Stimulated activated CD8-positive, alpha-beta memory T cell treated with anti-CD3 and anti-CD28 coated beads, Interleukin-12 subunit alpha, Interleukin-12 subunit beta, amount 100 ng/mL, for 4 hours (primary cell): ENCODE measurements around the gene GSE1.
"Not testable (repeated sequence)": the region's sequence is repeated elsewhere in the genome, so short reads cannot be mapped to it uniquely, and the experiment has no call there.

Source experiments
- DNase-seq: peaks from one replicate; pipeline ENCODE4 v3.0.0-alpha.2; 2020; ENCODE audit warnings: low read depth

Gene GSE1

DNA sequence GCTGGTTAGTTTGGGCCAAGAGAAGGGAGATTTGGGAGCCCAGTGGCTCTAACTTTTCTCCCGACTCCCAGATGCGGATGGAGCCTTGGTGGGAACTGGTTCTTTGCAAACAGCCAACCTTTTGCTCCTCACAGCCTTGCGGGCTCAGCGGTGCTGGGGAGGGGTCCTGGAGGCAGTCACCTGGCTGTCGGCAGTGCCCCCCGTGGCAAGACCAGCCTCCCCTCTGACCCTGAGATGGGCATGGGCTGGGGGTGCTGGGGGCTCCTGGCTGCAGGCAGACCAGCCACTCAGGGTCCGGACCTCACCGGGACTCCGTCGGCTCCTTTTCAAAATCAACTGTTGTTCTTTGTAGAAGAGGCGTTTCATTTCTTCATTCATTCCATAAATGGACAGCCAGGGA, 21.7 kb upstream of the GSE1 start:
- DNase-seq = no peak

DNA sequence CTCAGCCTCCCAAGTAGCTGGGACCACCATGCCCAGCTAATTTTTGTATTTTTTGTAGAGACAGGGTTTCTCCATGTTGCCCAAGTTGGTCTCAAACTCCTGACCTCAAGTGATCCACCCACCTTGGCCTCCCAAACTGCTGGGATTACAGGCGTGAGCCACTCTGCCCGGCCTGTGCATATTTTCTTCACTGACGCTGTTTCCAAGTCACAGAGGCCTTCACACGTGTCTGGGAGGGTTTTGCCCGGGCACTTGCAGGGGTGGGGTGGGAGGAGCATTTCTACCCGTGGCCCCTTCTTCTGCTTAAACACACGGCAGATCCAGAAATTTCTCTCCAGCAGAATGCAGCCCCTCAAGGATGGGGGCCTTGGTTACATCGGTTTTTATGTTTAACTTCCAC, 20.8 kb upstream of the GSE1 start:
- DNase-seq = not testable (repeated sequence)

DNA sequence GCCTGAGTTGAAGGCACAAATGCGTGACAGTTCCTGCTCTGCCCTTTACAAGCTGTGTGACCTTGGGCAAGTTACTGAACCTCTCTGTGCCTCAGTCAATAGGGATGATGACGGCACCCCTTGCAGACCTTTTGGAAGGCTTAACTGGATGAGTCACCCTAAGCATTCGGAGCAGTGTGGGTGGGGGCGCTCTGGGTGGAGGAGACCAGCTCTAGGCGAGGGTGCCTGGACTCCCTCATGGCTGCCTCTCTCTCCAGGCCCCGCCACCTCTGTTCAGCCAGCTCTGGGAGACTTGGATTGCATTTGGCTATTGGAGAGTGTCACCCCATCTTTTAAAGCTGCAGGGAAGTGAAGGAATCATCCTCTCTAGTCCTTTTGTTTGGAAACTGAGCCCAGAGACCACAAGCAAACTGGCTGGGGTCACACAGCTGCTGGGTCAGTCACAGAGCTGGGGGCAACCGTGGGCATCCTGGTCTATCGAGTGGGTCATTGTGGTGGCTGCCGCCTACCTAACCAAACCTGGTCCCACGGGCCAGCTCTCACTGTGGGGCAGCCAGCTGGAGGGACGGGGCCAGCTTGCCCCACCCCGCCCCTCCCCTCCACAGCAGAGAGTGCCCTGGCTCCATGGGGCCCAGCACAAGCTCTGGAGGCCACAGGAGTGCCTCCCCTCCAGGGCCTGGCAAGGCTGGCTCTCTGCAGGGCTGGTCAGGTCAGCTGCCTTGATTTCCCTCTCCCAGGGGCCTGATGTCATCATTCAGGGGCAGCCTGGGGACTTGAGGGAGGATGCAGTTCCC, 20.2 kb upstream of the GSE1 start:
- no peak for DNase-seq

DNA sequence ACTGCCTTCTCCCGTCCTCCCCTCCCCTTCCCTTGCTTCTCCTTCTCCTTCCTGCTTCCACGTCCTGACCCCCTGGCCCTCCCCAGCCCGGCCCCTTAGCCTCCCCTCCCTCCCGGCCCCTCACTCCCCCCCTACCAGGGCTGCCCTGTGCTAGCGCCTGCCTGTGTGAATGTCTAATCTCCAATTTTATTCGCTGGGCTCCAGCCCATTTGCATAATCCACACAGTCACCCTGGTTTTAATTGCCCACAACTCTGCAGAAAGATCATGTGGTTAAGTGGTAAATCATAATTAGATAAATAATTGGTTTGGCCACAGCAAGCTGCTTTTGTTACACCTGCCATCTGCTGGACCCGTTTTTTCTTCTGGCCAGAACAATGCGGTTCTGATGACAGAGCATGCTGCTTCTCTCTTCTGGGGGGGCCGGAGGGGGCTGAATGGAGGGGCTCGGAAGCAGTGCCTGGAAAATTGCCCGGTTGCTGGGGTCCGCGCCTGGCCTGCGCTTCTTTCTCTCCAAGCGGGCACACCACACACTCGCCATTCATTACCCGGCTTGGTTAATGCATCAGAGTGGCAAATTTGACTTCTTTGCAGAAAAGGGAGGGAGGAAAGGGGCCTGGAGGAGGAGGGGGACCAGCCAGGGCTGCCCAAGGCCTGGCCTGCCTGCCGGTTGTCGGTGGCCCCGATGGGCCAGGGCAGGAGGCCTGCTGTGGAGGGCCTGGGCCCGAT, 19.5 kb upstream of the GSE1 start:
- no peak for DNase-seq

DNA sequence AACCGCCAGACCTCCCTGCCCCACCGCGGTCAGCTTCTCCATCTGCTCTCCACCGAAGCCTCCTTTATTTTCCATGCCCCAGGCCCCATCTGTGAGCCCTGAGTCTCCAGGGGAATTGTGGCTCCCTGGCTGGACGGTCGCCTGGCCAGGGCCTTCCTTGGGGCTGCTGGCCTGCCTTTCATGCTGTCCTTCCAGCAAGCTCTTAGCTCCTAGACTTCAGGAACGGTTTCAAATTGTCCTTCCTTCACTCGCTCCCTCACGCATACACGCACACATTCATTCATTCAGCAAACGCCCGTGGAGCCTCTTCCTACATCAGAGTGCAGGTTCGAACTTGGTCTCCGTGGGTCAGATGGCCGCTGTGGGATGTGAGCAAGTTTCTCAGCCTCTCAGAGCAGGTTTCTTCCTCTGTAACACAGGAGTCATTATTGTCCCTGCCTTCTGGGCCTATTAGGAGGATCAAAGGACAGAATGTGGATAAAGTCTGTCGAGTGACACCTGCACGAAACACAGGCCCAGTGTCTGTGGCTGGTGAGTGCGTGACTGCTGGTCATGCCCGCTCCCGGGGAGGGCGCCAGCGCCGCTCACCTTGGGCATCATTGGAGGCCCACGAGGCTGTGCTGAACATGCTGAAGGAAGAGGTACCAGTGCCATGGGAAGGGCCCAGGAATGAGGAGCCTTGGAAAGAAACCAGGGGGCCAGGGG, 18.7 kb upstream of the GSE1 start:
- no peak for DNase-seq

DNA sequence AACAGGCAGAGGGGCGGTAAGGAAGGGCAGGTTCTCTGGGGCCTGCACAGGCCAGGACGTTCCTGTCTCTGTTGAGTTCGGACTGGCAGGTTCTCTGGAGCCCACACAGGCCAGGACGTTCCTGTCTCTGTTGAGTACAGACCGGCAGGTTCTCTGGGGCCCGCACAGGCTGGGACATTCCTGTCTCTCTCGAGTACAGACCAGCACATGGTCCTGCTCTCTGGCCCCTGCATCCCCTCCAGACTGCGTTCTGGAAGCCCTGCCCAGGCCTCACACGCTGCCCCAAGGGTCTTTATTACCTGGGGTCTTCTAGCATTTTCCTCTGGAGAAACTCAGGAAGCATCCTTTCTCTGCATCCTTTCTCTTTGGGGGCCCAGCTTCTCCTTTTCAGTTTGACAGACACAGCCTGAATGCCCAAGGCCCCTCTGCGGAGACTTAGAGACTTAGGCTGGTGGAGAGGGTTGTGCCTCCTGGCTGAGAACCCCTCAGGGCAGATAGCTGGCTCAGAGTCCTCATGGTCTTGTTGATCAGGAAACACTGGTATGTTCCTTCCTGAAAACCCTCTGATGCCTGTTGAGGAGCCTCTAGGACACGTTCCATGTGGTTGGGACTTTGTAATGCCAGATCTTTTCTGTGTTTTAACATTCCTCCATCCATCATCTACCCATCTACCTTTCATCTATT, 18.0 kb upstream of the GSE1 start:
- no peak for DNase-seq

DNA sequence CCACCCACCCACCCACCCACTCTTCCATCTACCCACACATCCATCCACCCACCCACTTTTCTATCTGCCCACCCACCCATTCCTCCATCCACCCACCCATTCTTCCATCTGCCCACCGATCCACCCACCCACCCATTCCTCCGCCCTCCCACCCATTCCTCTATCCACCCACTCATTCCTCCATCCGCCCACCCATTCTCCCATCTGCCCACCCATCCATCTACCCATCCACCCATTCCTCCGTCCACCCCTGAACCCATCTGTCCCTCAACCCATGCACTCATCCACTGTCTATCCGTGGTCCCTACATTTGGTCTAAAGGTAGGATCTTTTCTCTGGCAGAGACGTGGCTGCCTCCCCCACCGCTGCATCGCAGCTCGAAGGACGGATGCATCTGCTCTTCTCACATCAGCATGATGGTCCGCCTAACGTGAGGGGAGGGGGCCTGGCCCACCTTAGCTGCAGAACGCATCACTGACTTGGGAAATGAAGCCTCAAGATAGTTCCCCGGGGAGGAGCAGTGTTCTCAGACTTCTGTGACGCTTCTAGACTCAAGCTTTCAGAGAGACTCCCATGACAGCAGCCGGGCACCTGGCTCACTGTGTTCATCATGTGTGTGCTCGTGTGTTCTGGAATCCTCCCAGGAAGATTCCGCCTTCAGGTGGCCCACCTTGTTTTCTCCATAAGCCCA, 17.2 kb upstream of the GSE1 start:
- DNase-seq = no peak

DNA sequence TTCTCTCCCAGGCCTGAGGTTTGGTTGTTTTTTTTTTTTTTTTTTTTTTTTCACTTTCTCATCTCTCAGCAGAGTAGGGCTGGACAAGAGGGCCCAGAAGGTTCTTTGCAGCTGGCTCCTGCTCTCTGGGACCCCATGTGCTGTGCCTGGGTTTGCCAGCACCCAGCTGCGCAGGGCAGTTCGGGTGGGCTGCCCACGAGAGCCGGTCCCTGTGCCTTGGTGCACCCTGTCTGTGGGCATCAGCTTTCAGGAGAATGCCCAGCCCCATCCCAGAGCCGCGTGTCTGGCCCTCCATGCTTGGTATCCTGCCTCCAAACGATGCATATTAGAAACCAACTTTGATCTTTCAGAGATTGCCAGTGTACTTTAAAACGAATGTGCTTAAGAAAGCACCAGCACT, 15.0 kb upstream of the GSE1 start:
- DNase-seq = no peak

DNA sequence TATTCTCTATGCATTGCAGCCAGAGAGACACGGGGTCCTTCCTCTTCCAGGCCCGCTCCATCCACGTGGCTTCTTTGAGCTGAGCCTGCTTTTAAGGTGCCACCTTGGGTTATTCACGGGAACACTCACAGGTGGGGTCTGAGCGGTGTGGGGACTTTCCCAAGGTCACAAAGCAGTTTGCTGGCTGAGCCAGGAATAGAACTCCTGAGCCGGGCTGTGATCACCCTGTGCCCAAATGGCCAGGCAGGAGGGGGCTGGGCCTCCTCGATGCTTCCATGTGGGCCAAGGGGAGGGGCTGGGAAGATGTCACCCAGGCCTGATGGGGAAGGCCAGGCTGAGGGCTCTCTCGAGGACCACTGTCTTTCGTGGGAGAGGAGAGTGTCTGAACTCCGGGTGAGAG, 13.0 kb upstream of the GSE1 start:
- no peak for DNase-seq

DNA sequence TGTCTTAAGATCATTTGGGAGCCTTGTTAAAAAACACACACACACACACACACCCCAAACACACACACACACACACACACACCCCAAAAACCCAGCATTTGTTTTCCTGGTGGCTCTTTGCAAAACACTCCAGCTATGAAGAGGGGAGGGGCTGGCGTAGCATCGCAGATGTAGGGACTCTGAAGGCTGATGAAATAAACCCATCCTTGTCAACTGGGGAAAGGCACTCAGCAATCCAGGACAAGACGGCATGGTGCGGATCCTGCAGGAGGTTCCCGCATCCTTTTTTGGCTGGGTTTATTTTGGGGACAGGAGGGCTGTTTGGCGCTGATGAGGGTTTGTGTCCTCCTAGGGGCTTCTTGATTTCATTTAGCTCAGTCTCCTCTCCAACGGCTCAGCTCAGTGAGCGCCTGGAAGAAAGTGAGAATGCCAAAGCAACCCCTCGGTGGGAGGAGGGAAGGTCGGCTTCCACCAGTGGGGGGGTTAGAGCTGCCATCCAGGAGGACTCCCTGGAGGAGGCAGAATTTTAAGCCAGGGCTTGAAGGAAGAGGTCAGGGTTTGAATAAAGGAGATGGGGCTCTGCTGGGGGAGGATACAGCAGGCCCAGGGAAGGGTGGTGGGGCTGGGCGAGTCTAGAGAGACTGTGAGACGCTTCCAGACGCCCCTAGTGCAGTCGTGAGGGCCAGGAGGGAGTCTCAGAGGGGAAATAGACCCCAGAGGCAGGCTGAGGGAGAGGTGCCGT, 12.4 kb upstream of the GSE1 start:
- DNase-seq = no peak

DNA sequence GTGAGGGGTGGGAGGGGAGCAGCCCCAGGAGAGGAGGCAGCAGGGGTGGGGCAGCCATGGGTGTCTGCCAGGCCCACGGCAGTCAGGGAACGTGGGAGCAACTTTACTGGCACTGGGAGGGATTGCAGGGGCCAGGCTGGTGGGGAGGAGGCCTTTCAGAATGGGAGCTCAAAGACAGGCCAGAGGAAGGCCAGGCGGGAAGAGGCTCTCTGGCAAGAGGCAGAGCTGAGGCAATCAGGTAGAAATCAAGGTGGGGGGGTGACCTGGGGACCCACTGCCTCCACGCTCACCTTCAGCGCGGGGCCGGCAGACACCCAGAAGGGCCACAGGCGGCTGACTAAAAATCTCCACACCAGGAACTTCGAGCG, 11.9 kb upstream of the GSE1 start:
- DNase-seq = no peak

DNA sequence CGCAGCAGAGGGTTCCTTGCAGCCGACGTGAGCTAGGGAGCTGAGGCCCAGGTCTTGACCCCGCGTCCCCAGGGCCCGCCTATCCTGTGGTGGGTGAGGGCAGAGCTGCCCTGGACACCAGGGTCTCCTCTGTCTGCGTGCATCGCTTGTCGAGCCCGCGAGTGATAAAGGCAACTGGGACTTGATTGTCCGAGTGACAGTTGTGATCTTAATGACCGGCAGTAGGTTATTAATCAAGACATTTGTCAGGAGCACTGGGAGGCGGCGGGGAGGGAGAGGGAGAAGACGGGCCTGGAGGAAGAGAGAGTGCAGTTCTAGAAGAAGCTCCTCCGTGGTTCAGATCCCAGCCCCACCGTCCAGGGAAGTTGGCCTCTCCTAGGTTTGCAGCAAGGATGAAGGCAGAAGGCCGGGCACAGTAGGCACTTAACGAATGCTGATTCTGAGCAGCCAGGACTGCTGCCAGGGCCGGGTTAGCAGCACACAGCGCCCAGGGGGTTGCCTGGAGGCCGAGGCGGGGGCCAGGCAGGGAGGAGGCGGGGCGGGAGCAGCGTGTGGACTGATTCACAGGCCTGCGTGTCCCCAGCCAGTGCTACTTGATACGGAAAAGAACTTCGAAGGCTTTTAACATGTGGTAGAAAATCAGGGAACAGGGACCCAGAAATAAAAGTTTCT, 11.3 kb upstream of the GSE1 start:
- no peak for DNase-seq

DNA sequence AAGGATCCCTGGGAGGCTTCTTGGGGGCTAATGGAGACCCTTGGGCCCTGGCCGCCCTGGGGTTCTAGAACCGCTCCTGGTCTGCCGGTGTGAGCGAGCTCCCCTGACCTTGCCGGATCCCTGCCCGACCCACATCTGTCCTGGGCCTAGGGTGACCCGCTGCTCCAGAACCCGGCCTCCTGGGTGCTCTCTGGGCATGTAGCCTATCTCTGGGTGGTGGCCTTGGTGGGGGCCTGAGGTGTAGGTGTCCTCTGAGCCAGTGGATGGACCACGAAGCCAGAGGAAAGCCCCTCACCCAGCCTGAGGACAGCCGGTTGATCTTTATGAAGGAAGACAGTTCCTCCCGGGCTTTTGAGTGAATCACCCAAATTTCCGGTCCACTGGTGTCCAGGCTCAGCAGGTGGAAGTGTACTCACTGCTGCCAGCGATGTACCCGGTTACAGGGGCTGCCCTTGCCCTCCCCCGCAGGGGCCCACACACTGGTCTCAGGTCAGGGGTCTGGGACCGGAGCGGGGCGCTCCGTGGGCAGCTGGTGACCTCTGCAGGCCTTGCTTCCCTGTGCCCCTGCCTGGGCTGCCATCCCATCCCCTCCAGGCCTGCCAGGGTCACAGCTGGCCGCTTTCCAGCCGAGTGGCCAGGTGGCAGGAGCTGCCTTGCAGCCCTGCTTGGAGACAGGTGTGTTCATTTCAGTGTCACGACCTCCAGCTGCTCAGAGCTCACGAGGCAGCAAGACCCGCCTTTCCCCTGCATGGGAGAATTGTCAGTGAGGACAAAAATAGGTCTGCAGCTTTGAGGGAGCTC, 10.5 kb upstream of the GSE1 start:
- DNase-seq = no peak

DNA sequence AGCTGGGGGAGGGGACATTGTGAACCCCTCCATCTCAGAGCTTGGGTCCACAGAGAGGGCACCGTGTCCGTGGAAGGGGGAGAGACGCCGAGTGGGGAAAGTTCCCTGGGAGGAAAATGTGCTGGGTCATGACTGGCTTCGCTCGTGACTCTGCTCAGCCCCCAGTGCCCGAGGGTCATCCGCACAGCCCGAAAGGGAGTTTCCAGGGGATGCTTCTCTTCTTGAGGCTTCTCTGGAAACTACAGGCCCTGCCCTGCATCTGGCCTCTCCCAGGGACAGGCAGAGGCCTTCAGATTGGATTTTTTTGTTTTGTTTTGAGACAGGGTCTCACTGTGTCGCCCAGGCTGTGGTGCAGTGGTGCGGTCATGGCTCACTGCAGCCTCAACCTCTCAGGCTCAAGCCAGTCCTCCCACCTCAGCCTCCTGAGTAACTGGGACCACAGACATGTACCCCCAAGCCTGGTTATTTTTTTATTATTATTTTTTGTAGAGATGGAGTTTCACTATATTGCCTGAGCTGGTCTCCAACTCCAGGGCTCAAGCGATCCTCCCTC, 9.8 kb upstream of the GSE1 start:
- no peak for DNase-seq

DNA sequence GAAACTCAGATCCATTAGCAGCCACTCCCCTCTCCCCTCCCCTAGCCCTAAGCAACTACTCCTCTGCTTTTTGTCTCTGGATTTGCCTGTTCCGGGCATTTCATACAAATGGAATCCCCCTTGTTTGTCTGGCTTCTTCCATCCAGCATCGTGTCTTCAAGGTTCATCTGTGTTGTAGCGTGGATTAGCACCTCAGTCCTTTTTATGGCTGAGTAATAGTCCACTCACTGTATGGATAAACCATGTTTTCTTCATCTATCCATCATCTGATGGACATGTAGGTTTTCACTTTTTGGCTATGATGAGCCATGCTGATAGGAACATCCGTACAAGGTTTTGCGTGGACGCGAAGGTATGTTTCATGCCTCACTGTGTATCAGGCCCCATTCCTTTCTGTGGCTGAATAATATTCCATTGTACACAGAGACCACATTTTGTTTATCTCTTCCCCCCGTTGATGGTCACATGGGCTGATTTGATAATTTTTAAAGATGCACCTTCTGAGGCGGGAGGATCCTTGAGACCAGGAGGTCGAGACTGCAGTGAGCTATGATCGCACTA, 8.9 kb upstream of the GSE1 start:
- no peak for DNase-seq

DNA sequence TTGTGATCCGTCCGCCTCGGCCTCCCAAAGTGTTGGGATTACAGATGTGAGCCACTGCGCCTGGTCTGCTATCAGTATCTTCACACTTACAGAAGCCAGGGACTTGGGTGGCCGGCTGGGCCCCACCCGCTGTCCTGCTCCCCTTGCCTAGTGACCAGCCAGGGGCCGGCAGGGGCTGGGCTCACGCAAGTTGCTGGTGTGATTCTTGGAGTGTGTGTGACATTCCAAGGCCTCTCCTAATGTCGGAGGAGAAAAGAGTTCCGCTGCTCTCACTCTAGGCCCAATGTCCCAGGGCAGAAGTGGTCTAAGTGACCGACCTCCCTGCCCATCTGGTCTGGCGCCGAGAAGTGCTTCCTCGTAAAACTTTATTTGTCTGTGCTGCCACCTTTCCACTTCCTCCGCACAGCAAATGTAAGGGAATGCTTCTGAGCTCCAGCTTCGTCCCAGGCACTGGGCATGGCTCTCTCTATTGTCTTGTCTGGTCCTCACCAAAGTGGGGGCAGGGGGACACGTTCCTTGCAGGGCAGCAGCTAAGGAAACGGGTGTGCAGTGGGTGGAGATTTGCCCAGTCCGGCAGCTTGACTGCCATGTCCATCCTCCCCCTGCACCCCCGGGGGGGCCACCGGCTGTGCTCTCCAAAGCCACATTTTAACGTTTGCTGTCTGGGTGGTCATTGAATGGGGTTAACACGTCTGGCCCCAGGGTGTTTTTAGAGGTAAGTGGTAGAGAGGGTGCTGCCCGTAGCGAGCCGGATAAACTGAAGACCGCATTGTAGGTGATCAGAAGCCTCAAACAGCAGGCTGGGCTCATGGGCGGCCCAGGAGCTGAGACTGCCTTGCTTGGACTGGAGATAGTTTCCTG, 7.8 kb upstream of the GSE1 start:
- no peak for DNase-seq

DNA sequence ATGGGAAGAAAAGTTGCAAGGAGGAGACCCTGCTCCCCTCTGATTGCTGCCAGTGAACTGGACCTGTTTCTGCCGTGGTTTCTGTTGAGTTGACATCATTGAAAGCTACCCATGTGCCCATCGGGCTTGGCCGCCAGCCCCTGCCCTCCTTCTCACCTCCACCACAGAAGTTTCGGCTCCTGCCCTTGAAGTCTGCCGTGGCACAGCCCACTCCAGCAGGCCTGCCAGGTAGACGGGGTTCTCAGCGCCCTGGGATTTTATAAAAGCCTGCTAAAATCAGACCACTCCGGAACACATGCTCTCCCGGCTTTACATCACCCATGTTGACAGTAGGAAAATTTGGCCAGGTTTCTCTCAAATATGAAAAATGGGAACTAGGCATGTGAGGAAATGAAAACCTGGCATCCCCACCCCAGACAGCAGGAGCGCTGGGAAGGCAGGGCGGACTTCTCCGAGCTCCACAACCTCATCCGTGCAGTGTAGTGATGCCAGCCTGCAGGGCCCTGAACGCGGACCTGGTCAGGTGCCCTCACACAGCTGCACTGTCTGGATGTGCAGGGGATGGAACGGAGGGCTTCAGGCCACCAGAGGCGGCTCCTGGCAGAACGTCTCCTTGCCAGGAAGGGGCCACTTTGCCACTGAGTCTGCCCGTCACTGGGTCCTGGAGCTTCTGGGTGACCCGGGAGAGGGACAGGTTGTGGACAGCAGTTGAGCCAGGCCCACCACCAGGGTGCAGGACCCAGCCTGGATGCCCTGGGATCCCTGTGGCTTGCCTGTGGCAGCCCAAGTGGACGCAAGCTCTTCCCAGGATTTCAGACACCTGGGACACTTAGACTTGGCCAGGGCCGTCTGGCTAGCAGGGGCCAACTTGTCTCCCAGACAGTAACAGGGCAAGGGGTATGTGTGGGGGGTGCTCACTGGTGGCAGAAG, 6.9 kb upstream of the GSE1 start:
- no peak for DNase-seq
